Ishikawa (cell line): Measurements from ENCODE around the gene NT5M.

Source experiments
- EGR1 ChIP-seq: IDR thresholded peaks from 2 replicates; pipeline ENCODE4 v1.6.1; 2012
- EP300 ChIP-seq: IDR thresholded peaks from 2 replicates; pipeline ENCODE4 v1.6.1; 2012; ENCODE audit warnings: borderline replicate concordance
- MAX ChIP-seq: IDR thresholded peaks from 2 replicates; pipeline ENCODE4 v1.6.1; 2012
- REST ChIP-seq: IDR thresholded peaks from 2 replicates; pipeline ENCODE4 v1.6.1; 2012; ENCODE audit warnings: low read depth, mild to moderate bottlenecking
- TAF1 ChIP-seq: IDR thresholded peaks from 2 replicates; pipeline ENCODE4 v1.6.1; 2012; ENCODE audit warnings: low read depth, mild to moderate bottlenecking
- TCF12 ChIP-seq: IDR thresholded peaks from 2 replicates; pipeline ENCODE4 v1.6.1; 2012; ENCODE audit warnings: low read depth
- TEAD4 ChIP-seq: IDR thresholded peaks from 2 replicates; pipeline ENCODE4 v1.6.1; 2012
- YY1 ChIP-seq: IDR thresholded peaks from 2 replicates; pipeline ENCODE4 v1.6.1; 2012; ENCODE audit warnings: low read depth

GRCh38 chr17:17355426-17355825 is 52.3 kb downstream of the NT5M start:
- no peak for TF ChIP-seq MAX
- TF ChIP-seq TEAD4 = no peak
- TF ChIP-seq TAF1 = no peak
- TF ChIP-seq YY1 = no peak
- TF ChIP-seq EP300 = no peak
- TF ChIP-seq REST = no peak
- TF ChIP-seq EGR1 = no peak
- TF ChIP-seq TCF12 = no peak
